C4-2B (cell line): Measurements from ENCODE around the gene SIGLEC10.

ENCODE experiments used
- ZFX ChIP-seq: fragments of 450-650 bp; IDR thresholded peaks from 2 replicates; pipeline ENCODE4 v1.6.1; 2017
- TF ChIP-seq, protein P1 (sequence below): fragments of 450-650 bp; conservative IDR thresholded peaks from 2 replicates; pipeline ENCODE4 v1.5.1; 2017; ENCODE audit warnings: mild to moderate bottlenecking

DNA sequence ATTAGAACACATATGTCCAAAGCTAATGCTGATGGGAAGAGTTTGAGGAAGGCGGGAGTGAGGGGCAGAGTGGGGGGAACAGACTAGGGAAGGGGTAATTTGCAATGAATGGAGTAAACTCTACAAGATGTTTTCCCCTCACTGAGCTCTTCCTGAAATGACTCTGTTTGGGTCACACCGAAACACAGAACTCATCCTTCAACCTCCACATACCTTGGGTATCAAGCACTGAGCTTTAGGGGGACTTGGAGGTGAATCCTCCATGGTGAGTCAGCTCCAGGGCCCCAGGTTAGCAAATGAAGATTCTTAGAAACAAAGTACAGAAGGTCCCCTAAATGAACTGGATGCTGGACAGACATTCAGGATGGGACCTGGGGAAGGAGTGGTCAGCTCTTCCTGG is 1.3 kb upstream of the SIGLEC10 start:
- TF ChIP-seq, protein P1, sequence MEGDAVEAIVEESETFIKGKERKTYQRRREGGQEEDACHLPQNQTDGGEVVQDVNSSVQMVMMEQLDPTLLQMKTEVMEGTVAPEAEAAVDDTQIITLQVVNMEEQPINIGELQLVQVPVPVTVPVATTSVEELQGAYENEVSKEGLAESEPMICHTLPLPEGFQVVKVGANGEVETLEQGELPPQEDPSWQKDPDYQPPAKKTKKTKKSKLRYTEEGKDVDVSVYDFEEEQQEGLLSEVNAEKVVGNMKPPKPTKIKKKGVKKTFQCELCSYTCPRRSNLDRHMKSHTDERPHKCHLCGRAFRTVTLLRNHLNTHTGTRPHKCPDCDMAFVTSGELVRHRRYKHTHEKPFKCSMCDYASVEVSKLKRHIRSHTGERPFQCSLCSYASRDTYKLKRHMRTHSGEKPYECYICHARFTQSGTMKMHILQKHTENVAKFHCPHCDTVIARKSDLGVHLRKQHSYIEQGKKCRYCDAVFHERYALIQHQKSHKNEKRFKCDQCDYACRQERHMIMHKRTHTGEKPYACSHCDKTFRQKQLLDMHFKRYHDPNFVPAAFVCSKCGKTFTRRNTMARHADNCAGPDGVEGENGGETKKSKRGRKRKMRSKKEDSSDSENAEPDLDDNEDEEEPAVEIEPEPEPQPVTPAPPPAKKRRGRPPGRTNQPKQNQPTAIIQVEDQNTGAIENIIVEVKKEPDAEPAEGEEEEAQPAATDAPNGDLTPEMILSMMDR, result no peak
- no peak for TF ChIP-seq ZFX
